Transverse colon (tissue), 4 donors: ENCODE data around the gene WSB1.

Experiments
- EP300 ChIP-seq: sonication (generic); formaldehyde crosslinking; IDR thresholded peaks from one replicate; pipeline ENCODE4 v1.6.1; 2017; ENCODE audit warnings: antibody characterized with exemption, low read depth
- POLR2A ChIP-seq: fragments of 450-650 bp; IDR thresholded peaks from one replicate; pipeline ENCODE4 v1.6.1; 2016; ENCODE audit warnings: antibody characterized with exemption, mild to moderate bottlenecking, moderate library complexity
- POLR2AphosphoS5 ChIP-seq, 3 donors: sonication (generic); formaldehyde crosslinking; IDR thresholded peaks; one replicate each; pipeline ENCODE4 v1.6.1; 2016; ENCODE audit warnings: antibody characterized with exemption in 3 of 3
- TF ChIP-seq, protein P1 (sequence below), 5 experiments: fragments of 200-600 bp in 3 of 5; fragments of 450-650 bp in 2 of 5; sonication (generic) in 3 of 5; IDR thresholded peaks; 1 replicate in 2 of 5; 2 replicates in 3 of 5; pipeline ENCODE4 v1.5.1; 2016 to 2017; ENCODE audit warnings: antibody characterized with exemption in 5 of 5, inconsistent platforms in 3 of 5, mild to moderate bottlenecking in 2 of 5, moderate library complexity in 1 of 5

DNA sequence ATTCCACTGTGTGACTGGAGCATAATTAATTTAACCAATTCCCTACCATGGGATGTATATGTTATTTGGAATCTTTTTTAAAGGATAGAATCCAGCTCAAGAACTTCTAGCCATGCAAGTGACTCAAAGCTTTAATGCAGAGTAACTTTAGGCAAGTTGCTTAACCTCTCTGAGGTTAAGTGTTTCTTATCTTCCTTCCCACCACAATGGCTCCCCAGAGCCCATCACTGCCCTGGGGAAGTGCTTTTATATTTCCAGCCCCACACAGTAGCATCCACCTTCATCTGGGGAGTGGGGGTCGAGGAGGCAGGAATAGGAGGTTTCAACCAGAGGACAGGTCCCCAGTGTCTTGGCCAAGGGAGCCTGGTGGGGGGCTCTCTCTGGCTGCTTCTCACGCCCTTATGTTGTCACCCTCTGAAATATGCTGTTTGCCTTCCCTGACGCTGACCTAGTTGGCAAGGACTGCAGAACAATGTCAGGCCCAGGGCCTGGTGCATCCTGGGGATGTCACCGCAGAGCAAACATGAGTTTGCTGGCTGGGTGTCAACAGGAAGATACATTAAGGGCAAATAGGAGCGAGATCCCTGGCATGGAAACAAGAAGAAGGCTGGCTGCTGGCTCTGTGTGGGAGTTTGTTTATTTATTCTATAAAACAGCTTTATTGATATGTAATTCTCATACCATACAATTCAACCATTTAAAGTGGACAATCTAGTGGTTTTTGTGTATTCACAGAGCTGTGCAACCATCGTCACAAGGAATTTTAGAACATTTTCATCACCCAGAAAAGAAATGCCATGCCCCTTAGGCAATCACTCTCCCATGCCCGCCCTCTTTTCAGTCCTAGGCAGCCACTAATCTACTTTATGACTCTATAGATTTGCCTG lies 46.6 kb upstream of the WSB1 start:
- TF ChIP-seq EP300 (no peak), POLR2A (no peak), POLR2AphosphoS5 (IDR thresholded peaks at IDR 0.05) (peak; percentile 76 to 83 (median 76))
- TF ChIP-seq, protein P1, sequence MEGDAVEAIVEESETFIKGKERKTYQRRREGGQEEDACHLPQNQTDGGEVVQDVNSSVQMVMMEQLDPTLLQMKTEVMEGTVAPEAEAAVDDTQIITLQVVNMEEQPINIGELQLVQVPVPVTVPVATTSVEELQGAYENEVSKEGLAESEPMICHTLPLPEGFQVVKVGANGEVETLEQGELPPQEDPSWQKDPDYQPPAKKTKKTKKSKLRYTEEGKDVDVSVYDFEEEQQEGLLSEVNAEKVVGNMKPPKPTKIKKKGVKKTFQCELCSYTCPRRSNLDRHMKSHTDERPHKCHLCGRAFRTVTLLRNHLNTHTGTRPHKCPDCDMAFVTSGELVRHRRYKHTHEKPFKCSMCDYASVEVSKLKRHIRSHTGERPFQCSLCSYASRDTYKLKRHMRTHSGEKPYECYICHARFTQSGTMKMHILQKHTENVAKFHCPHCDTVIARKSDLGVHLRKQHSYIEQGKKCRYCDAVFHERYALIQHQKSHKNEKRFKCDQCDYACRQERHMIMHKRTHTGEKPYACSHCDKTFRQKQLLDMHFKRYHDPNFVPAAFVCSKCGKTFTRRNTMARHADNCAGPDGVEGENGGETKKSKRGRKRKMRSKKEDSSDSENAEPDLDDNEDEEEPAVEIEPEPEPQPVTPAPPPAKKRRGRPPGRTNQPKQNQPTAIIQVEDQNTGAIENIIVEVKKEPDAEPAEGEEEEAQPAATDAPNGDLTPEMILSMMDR (IDR thresholded peaks at IDR 0.05) = no peak
